HG02610 (cell line): Measurements from ENCODE around the gene C9orf85.
"Not testable (repeated sequence)": the region's sequence is repeated elsewhere in the genome, so short reads cannot be mapped to it uniquely, and the experiment has no call there.

ENCODE experiments used
- ATAC-seq: cut with Tn5 transposase; IDR thresholded peaks from one replicate; pipeline ENCODE4 v1.9.1; 2021; ENCODE audit warnings: mild to moderate bottlenecking, moderate library complexity; ENCODE audit not compliant: unreplicated experiment

The C9orf85 gene

GRCh38 chr9:71987471-71988371 lies 76.3 kb downstream of the C9orf85 start:
- no peak for ATAC-seq

- ATAC-seq: no peak
Observed at GRCh38 chr9:71990466-71990865, 79.0 kb downstream of the C9orf85 start.

GRCh38 chr9:72005451-72005850 lies 94.0 kb downstream of the C9orf85 start:
- ATAC-seq: no peak

GRCh38 chr9:72006501-72006900 lies 95.1 kb downstream of the C9orf85 start:
- no peak for ATAC-seq

- ATAC-seq: not testable (repeated sequence)
Observed at GRCh38 chr9:72007726-72008125, 96.3 kb downstream of the C9orf85 start.

GRCh38 chr9:72012646-72013045 lies 101.2 kb downstream of the C9orf85 start:
- no peak for ATAC-seq

- ATAC-seq: no peak
Observed at GRCh38 chr9:72013292-72013760, 101.9 kb downstream of the C9orf85 start.

GRCh38 chr9:72022841-72023240 lies 111.4 kb downstream of the C9orf85 start:
- no peak for ATAC-seq
